HFFc6 (cell line): Measurements from ENCODE around the gene HMX2. TPM values are rescaled to one million over a fixed set of nuclear protein-coding genes. Genes with fewer than 3 reads are reported as not detected.

Experiments
- DNase-seq: peaks from one replicate; pipeline ENCODE4 v3.0.0-alpha.2; 2018
- H3K27ac Mint-ChIP-seq: 2 replicates; pipeline ENCODE4 v1.8.0; 2020; ENCODE audit warnings: mild to moderate bottlenecking, mixed read lengths
- H3K27me3 Mint-ChIP-seq: 2 replicates; pipeline ENCODE4 v1.8.0; 2021; ENCODE audit warnings: mild to moderate bottlenecking, moderate library complexity, mixed read lengths; ENCODE audit not compliant: insufficient read depth
- H3K36me3 Mint-ChIP-seq: 2 replicates; pipeline ENCODE4 v1.8.0; 2021; ENCODE audit warnings: low read depth, mixed read lengths
- H3K4me1 Mint-ChIP-seq: 2 replicates; pipeline ENCODE4 v1.8.0; 2020; ENCODE audit warnings: low read depth, mixed read lengths
- H3K4me3 Mint-ChIP-seq: 2 replicates; pipeline ENCODE4 v1.8.0; 2020; ENCODE audit warnings: mild to moderate bottlenecking, moderate library complexity, mixed read lengths
- H3K9me3 Mint-ChIP-seq: 2 replicates; pipeline ENCODE4 v1.8.0; 2020; ENCODE audit warnings: mild to moderate bottlenecking, mixed read lengths
- total RNA-seq, 6 experiments: library from RNA; stranded (reverse); fragmentation: NEBNext Ultra II Directional; extraction: Animal tissue kit (Norgen Biotek cat#: 25700); gene quantifications; 2 replicates in 1 of 6; 3 replicates in 5 of 6; pipeline ENCODE4 v1.2.3, GENCODE V29; 2021
- TF ChIP-seq, protein P1 (sequence below): fragments of 200-600 bp; sonication (generic); IDR thresholded peaks from 2 replicates; pipeline ENCODE4 v1.5.0; 2021; ENCODE audit warnings: antibody characterized with exemption, mild to moderate bottlenecking

HMX2 gene
- total RNA-seq, 6 experiments from 2014 or later = not detected

- no peak for DNase-seq
- Mint-ChIP-seq H3K27ac (no peak overlapping the region), H3K9me3 (no peaks in the 10 kb centered on the region), H3K4me3 (no peak overlapping the region), H3K4me1 (no peaks in the 10 kb centered on the region), H3K27me3 (peaks cover 24% of the 10 kb centered on the region), H3K36me3 (no peaks in the 10 kb centered on the region)
- TF ChIP-seq, protein P1, sequence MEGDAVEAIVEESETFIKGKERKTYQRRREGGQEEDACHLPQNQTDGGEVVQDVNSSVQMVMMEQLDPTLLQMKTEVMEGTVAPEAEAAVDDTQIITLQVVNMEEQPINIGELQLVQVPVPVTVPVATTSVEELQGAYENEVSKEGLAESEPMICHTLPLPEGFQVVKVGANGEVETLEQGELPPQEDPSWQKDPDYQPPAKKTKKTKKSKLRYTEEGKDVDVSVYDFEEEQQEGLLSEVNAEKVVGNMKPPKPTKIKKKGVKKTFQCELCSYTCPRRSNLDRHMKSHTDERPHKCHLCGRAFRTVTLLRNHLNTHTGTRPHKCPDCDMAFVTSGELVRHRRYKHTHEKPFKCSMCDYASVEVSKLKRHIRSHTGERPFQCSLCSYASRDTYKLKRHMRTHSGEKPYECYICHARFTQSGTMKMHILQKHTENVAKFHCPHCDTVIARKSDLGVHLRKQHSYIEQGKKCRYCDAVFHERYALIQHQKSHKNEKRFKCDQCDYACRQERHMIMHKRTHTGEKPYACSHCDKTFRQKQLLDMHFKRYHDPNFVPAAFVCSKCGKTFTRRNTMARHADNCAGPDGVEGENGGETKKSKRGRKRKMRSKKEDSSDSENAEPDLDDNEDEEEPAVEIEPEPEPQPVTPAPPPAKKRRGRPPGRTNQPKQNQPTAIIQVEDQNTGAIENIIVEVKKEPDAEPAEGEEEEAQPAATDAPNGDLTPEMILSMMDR = no peak
These were observed 38.5 kb upstream of the HMX2 start for GRCh38 chr10:123109466-123109865.

DNA sequence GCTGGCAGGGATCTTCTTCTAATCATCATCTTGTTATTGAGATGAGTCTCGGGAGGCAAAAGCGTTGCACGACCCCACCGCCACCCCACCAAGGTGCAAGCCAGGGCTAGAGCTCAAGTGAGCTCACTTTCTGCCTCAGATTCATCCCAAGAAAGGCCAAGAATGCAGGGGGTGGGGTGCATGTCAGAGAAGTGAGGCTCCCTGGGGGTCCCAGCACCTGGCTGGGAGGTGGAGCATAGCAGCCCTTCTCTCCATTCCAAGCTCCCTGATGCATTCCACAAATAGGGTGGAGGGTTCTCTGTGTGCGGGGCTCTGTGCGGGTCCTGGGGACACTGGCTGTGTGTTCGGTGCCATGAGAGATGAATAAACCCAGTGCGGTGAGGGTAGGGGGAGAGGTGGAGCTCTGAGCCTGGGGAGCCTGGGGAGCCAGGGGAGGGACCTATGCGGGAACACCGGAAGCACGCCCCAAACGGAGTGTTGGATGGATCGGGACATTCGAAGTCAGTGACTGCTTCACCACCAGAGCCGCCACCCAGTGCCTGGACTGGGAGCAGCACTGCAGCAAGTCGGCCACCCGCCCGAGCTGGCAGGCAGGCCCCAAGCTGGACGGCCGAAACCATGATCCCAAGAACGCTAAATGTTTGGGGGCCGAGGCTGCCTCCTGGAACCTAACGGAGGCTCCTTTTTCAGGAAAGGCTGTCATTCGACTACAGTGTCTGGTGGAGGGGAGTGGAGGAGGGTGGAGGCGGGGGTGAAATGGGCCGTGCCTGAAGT, 30.1 kb upstream of the HMX2 start:
- peak overlapping the region; percentile 4; the same call in 1 of the 2 replicates for H3K4me3 Mint-ChIP-seq
- no peaks in the 10 kb centered on the region for H3K9me3 Mint-ChIP-seq
- DNase-seq = no peak
- H3K27me3 Mint-ChIP-seq = peaks cover 17% of the 10 kb centered on the region
- no peak overlapping the region for H3K27ac Mint-ChIP-seq
- H3K4me1 Mint-ChIP-seq = no peaks in the 10 kb centered on the region
- no peaks in the 10 kb centered on the region for H3K36me3 Mint-ChIP-seq
- TF ChIP-seq, protein P1 = no peak

- Mint-ChIP-seq H3K36me3 (no peaks in the 10 kb centered on the region), H3K9me3 (no peaks in the 10 kb centered on the region), H3K4me3 (no peak overlapping the region), H3K4me1 (no peaks in the 10 kb centered on the region), H3K27ac (no peak overlapping the region), H3K27me3 (peaks cover 13% of the 10 kb centered on the region)
- TF ChIP-seq, protein P1 = no peak
- DNase-seq = no peak
These were observed 28.9 kb upstream of the HMX2 start for GRCh38 chr10:123119081-123119480.

- TF ChIP-seq, protein P1 = no peak
- Mint-ChIP-seq H3K27ac (no peak overlapping the region), H3K9me3 (no peaks in the 10 kb centered on the region), H3K36me3 (no peaks in the 10 kb centered on the region), H3K4me1 (0 out of 2 replicates have a peak, but pooled peaks cover 4% of the 10 kb centered on the region), H3K27me3 (peaks cover 16% of the 10 kb centered on the region), H3K4me3 (no peak overlapping the region)
- DNase-seq = no peak
These were observed 21.7 kb upstream of the HMX2 start for GRCh38 chr10:123126246-123126645.

GRCh38 chr10:123129618-123130271, 18.2 kb upstream of the HMX2 start:
- no peak for DNase-seq
- Mint-ChIP-seq H3K4me3 (no peak overlapping the region), H3K27me3 (peaks cover 39% of the 10 kb centered on the region), H3K36me3 (no peaks in the 10 kb centered on the region), H3K9me3 (no peaks in the 10 kb centered on the region), H3K4me1 (peaks cover 20% of the 10 kb centered on the region), H3K27ac (no peak overlapping the region)
- TF ChIP-seq, protein P1 = no peak
